WTC11 (cell line): ENCODE results near the gene KLK2.

Source experiments
- CDX4 ChIP-seq: fragments of 250-450 bp; sonication (Bioruptor Pico); IDR thresholded peaks from 2 replicates; pipeline ENCODE4 v1.9.0; 2021; ENCODE audit warnings: moderate library complexity, mild to moderate bottlenecking, inconsistent platforms, borderline replicate concordance
- CREB1 ChIP-seq: sonication (generic); formaldehyde crosslinking; IDR thresholded peaks from 2 replicates; pipeline ENCODE4 v1.8.0; 2023; ENCODE audit warnings: mild to moderate bottlenecking, missing genetic modification reagents
- CTCF ChIP-seq: fragments of 200-600 bp; IDR thresholded peaks from 2 replicates; pipeline ENCODE4 v1.8.0; 2022; ENCODE audit warnings: antibody characterized with exemption
- JUN ChIP-seq: sonication (generic); formaldehyde crosslinking; IDR thresholded peaks from 2 replicates; pipeline ENCODE4 v1.8.0; 2023; ENCODE audit warnings: mild to moderate bottlenecking, missing genetic modification reagents
- KAT7 ChIP-seq: sonication (generic); formaldehyde crosslinking; IDR thresholded peaks from 2 replicates; pipeline ENCODE4 v1.8.1; 2023; ENCODE audit warnings: missing genetic modification reagents, mild to moderate bottlenecking, borderline replicate concordance
- MXD4 ChIP-seq: fragments of 250-450 bp; sonication (Bioruptor Pico); IDR thresholded peaks from 2 replicates; pipeline ENCODE4 v1.8.0; 2021; ENCODE audit warnings: mild to moderate bottlenecking, moderate library complexity, borderline replicate concordance
- NFATC4 ChIP-seq: fragments of 250-450 bp; sonication (Bioruptor Pico); IDR thresholded peaks from 2 replicates; pipeline ENCODE4 v1.9.0; 2021; ENCODE audit warnings: mild to moderate bottlenecking
- PREB ChIP-seq: sonication (generic); formaldehyde crosslinking; IDR thresholded peaks from 2 replicates; pipeline ENCODE4 v1.8.1; 2022; ENCODE audit warnings: mild to moderate bottlenecking, missing genetic modification reagents, moderate library complexity, borderline replicate concordance
- ZNF232 ChIP-seq: sonication (generic); formaldehyde crosslinking; IDR thresholded peaks from 2 replicates; pipeline ENCODE4 v1.8.0; 2022; ENCODE audit warnings: mild to moderate bottlenecking, missing genetic modification reagents
- ZNF423 ChIP-seq: fragments of 250-450 bp; sonication (Bioruptor Pico); IDR thresholded peaks from 2 replicates; pipeline ENCODE4 v2.1.2; 2022; ENCODE audit warnings: mild to moderate bottlenecking, moderate library complexity
- ZNF512 ChIP-seq: sonication (generic); formaldehyde crosslinking; IDR thresholded peaks from 2 replicates; pipeline ENCODE4 v1.8.1; 2022; ENCODE audit warnings: missing genetic modification reagents, borderline replicate concordance

GRCh38 chr19:50912102-50912599, 38.9 kb downstream of the KLK2 start:
- TF ChIP-seq CTCF = no peak
- no peak for TF ChIP-seq ZNF423 (CRISPR knock-in tag)
- TF ChIP-seq CDX4 = no peak
- no peak for TF ChIP-seq MXD4 (CRISPR knock-in tag)
- TF ChIP-seq ZNF512 = no peak
- TF ChIP-seq CREB1 (CRISPR knock-in tag) = no peak
- TF ChIP-seq JUN (CRISPR knock-in tag) = no peak
- TF ChIP-seq NFATC4 (CRISPR knock-in tag) = no peak
- TF ChIP-seq ZNF232 (CRISPR knock-in tag) = no peak
- TF ChIP-seq PREB = no peak
- no peak for TF ChIP-seq KAT7
